ENCODE results near the gene TTC32.
"Not testable (repeated sequence)": the region's sequence is repeated elsewhere in the genome, so short reads cannot be mapped to it uniquely, and the experiment has no call there.

The TTC32 gene

DNA sequence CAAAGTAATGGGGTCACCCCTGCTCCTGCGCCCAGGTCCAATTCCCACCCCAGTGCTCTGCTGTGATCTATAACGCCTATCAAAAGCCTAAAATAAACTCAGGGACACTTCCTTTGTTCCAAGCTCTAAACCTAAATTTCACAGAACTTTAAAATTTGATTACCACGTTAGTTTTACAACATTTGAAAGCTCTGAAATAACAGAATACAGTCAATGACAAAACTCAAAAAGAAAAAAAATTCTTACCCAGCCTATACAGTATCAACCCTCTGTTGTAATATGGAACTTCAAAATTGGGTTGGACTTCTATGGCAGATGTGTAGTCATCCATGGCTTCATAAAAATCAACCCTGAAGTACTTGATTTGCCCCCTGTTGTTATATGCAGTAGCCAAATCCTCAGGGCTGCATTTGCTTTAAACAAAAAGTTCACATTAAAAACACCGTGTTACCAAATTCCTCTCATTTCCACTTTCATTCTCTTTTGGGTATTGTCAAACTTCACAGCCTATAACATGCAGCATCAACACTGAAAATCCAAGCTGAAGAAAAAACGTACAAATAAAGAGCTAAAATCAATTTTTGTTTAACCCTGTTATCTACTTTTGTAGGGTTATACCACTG, 4.0 kb downstream of the TTC32 start:
- Histone ChIP-seq H3K9me3 (ENCODE audit: control insufficient read depth, low read depth, low read length) (no peaks in the 10 kb centered on the region), H3K27me3 (ENCODE audit: control insufficient read depth, insufficient read depth, low read length) (no peaks in the 10 kb centered on the region), H3K9ac (ENCODE audit: low read length) (no peak overlapping the region), H3K4me1 (ENCODE audit: control insufficient read depth, low read depth, low read length) (peaks cover 8% of the 10 kb centered on the region), H3K4me3 (ENCODE audit: low read length) (no peak overlapping the region), H3K36me3 (ENCODE audit: control insufficient read depth, low read depth, low read length) (no peaks in the 10 kb centered on the region), H3K27ac (ENCODE audit: low read length) (no peak overlapping the region)

DNA sequence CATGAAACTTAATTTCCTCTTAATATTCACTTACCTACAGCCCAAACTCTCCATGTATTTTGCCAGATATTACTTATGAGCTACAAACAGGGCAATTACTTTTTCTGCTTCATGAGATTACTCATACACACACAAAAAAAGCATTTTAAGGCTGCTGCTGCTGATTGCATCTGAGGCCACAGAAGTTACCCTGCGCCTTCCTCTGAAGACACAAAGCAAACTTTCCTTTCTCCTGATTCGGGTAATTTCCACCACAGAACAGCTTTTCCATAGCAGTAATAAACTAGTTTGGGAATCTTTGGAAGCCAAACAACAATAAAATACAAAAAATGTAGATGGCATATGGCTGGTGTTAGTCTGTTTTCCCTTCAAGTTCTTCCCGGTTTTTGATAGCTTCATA, 6.2 kb downstream of the TTC32 start:
- H3K4me1 ChIP-seq (ENCODE audit: control insufficient read depth, low read depth, low read length), result peaks cover 2% of the 10 kb centered on the region
- no peaks in the 10 kb centered on the region for H3K27me3 ChIP-seq (ENCODE audit: control insufficient read depth, insufficient read depth, low read length)
- no peak overlapping the region for H3K27ac ChIP-seq (ENCODE audit: low read length)
- H3K9me3 ChIP-seq (ENCODE audit: control insufficient read depth, low read depth, low read length), result no peaks in the 10 kb centered on the region
- no peaks in the 10 kb centered on the region for H3K36me3 ChIP-seq (ENCODE audit: control insufficient read depth, low read depth, low read length)
- no peak overlapping the region for H3K9ac ChIP-seq (ENCODE audit: low read length)
- no peak overlapping the region for H3K4me3 ChIP-seq (ENCODE audit: low read length)

DNA sequence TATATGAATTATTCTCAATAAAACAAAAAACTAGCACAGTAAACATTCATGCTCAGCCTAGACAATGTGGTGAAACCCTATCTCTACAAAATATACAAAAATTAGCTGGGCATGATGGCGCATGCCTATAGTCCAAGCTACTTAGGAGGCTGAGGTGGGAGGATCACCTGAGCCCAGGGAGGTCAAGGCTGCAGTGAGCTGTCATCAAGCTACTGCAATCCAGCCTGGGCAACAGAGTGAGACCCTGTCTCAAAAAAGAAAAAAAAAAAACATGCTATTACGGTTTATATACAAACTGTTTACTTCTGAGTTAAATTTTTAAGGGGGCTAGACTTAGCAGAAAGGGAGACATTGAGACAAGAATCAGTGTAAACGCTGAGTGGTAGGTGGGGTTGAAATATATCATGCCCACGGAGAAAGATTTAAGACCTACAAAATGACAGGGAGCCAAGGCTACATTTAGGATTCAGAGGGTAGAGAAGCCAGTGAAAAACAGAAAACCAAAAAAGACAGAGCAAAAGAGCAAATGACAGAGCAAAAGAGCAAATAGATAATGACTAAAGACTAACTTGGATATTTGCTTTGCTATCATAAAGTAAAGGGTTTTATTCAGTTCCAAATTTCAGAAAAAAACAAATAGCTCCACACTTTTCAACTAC, 7.5 kb downstream of the TTC32 start:
- Histone ChIP-seq H3K36me3 (ENCODE audit: control insufficient read depth, low read depth, low read length) (no peaks in the 10 kb centered on the region), H3K4me1 (ENCODE audit: control insufficient read depth, low read depth, low read length) (no peaks in the 10 kb centered on the region), H3K9ac (ENCODE audit: low read length) (no peak overlapping the region), H3K9me3 (ENCODE audit: control insufficient read depth, low read depth, low read length) (no peaks in the 10 kb centered on the region), H3K27me3 (ENCODE audit: control insufficient read depth, insufficient read depth, low read length) (no peaks in the 10 kb centered on the region), H3K4me3 (ENCODE audit: low read length) (no peak overlapping the region), H3K27ac (ENCODE audit: low read length) (no peak overlapping the region)

DNA sequence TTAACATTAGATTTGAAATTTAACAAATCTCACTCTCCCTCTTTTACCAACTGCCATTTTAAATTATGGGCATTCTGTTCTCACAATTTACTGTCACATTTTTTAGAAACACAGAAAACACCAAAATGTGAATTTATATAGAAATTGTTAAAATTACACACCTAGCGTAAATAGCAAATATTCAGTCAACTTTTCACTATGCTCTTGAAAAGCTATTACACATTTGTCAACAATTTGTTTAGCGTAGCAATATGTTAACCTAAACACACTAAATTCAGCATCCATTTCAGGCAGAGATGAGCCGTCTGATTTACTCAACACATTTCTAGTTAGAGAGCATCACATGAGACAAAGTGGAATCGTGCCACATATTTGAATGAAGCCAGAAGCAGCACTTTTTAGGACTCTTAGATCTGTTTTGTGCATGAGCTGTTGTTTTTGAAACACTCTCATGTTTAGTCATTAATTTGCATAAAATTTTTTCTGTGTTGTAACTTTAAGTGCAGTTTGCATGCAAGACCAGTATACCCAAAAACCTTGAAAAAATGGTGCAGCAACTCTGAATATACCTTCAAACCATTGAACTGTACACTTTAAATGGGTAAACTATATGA, 8.2 kb downstream of the TTC32 start:
- Histone ChIP-seq H3K4me3 (ENCODE audit: low read length) (no peak overlapping the region), H3K9ac (ENCODE audit: low read length) (no peak overlapping the region), H3K27me3 (ENCODE audit: control insufficient read depth, insufficient read depth, low read length) (no peaks in the 10 kb centered on the region), H3K4me1 (ENCODE audit: control insufficient read depth, low read depth, low read length) (no peaks in the 10 kb centered on the region), H3K9me3 (ENCODE audit: control insufficient read depth, low read depth, low read length) (no peaks in the 10 kb centered on the region), H3K36me3 (ENCODE audit: control insufficient read depth, low read depth, low read length) (no peaks in the 10 kb centered on the region), H3K27ac (ENCODE audit: low read length) (no peak overlapping the region)

DNA sequence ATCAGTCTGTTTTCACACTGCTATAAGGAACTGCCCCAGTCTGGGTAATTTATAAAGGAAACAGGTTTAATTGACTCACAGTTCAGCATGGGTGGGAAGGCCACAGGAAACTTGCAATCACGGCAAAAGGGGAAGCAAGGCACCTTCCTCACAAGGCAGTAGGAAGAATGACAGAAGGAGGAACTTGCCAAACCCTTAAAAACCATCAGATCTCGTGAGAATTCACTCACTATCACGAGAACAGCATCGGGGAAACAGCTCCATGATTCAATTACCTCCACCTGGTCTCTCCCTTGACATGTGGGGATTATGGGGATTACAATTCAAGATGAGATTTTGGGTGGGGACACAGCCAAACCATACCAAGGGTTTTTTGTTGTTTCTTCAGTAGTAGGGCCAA, 9.8 kb downstream of the TTC32 start:
- H3K9me3 ChIP-seq (ENCODE audit: control insufficient read depth, low read depth, low read length); H3K4me3 ChIP-seq (ENCODE audit: low read length); H3K27ac ChIP-seq (ENCODE audit: low read length); H3K4me1 ChIP-seq (ENCODE audit: control insufficient read depth, low read depth, low read length); H3K27me3 ChIP-seq (ENCODE audit: control insufficient read depth, insufficient read depth, low read length); H3K9ac ChIP-seq (ENCODE audit: low read length); H3K36me3 ChIP-seq (ENCODE audit: control insufficient read depth, low read depth, low read length): not testable (repeated sequence)

DNA sequence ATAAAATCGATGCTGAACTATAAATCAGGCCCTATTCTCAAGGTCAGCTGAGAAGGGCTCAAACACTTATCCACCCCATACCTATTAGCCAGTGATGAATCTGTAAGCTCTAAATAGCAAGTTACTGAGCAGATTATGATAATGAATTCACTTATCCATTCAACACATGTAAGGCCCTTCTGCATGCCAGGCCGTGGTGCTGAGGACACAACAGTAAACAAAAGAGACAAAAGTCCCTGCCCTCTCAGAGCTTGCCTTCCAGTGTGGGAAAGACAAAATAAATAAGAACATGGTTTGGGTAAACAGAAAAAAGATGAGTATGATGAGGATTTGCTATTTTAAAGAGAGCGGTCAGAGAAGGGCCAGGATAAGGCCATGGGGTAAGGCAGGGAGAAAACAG, 11.7 kb downstream of the TTC32 start:
- Histone ChIP-seq H3K36me3 (ENCODE audit: control insufficient read depth, low read depth, low read length) (no peaks in the 10 kb centered on the region), H3K27me3 (ENCODE audit: control insufficient read depth, insufficient read depth, low read length) (no peaks in the 10 kb centered on the region), H3K9ac (ENCODE audit: low read length) (no peak overlapping the region), H3K4me3 (ENCODE audit: low read length) (no peak overlapping the region), H3K4me1 (ENCODE audit: control insufficient read depth, low read depth, low read length) (no peaks in the 10 kb centered on the region), H3K9me3 (ENCODE audit: control insufficient read depth, low read depth, low read length) (no peaks in the 10 kb centered on the region), H3K27ac (ENCODE audit: low read length) (no peak overlapping the region)

DNA sequence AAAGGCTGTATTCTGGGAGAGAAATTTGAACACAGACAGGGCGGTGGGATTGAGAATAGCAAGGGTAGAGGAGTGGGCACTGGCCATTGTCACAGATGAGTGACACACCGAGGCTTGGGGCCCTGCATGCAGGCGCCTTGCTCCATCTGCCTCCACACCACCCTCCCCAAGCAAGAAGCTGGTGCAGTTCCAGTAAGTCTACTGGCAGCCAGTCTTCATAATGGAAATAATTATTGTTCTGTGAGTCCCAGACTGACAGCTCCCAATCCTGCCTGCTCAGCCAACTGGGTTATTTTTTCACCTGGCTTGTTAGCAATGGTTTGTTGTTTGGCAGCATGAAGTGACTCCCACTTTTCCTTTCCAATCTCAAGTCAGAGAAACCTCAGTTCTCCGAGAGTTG, 13.0 kb downstream of the TTC32 start:
- H3K9me3 ChIP-seq (ENCODE audit: control insufficient read depth, low read depth, low read length), result no peaks in the 10 kb centered on the region
- H3K4me3 ChIP-seq (ENCODE audit: low read length), result no peak overlapping the region
- H3K9ac ChIP-seq (ENCODE audit: low read length), result no peak overlapping the region
- H3K27me3 ChIP-seq (ENCODE audit: control insufficient read depth, insufficient read depth, low read length), result no peaks in the 10 kb centered on the region
- no peaks in the 10 kb centered on the region for H3K36me3 ChIP-seq (ENCODE audit: control insufficient read depth, low read depth, low read length)
- no peaks in the 10 kb centered on the region for H3K4me1 ChIP-seq (ENCODE audit: control insufficient read depth, low read depth, low read length)
- no peak overlapping the region for H3K27ac ChIP-seq (ENCODE audit: low read length)

DNA sequence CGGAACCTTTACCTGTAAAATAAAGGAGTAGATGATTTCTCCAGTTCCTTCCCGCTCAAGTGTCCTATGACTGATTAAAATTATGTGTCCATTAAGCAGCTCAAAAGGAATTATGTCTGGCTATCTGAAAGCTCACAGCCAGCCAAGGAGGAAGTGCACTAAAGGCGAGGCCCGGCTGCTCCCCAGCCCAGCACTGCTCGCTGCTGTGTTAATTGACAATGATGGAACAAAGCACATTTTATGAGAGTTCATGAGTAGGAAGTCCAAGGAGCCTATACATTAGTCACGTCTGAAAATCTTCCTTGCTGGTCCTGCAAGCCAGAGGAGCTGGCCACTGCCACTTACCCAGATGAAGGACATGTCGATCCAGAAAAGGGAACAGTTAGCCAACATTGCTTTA, 14.3 kb downstream of the TTC32 start:
- H3K9ac ChIP-seq (ENCODE audit: low read length), result no peak overlapping the region
- no peak overlapping the region for H3K27ac ChIP-seq (ENCODE audit: low read length)
- no peak overlapping the region for H3K4me3 ChIP-seq (ENCODE audit: low read length)
- H3K9me3 ChIP-seq (ENCODE audit: control insufficient read depth, low read depth, low read length), result no peaks in the 10 kb centered on the region
- H3K36me3 ChIP-seq (ENCODE audit: control insufficient read depth, low read depth, low read length), result no peaks in the 10 kb centered on the region
- H3K27me3 ChIP-seq (ENCODE audit: control insufficient read depth, insufficient read depth, low read length), result no peaks in the 10 kb centered on the region
- no peaks in the 10 kb centered on the region for H3K4me1 ChIP-seq (ENCODE audit: control insufficient read depth, low read depth, low read length)

DNA sequence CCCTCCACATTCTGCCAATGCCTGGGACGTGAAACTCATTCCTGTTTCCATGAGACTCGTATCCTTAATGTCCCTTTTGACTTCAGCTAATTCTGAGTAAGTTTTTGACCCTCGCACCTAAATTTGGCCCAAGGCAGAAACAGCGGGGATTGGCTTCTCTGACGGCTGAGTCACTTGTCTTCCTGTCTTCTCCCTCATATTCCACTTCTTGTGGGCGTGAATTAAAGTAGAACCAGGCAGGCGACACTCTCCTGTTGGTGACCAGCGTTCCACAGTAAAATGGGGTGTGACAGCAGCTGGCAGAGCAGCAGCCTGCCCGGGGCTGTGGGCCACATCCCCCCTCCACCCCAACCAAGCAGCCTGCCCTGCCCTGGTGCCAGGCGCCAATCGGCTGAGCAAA, 15.5 kb downstream of the TTC32 start:
- Histone ChIP-seq H3K27me3 (ENCODE audit: control insufficient read depth, insufficient read depth, low read length) (no peaks in the 10 kb centered on the region), H3K36me3 (ENCODE audit: control insufficient read depth, low read depth, low read length) (no peaks in the 10 kb centered on the region), H3K4me3 (ENCODE audit: low read length) (no peak overlapping the region), H3K4me1 (ENCODE audit: control insufficient read depth, low read depth, low read length) (no peaks in the 10 kb centered on the region), H3K27ac (ENCODE audit: low read length) (no peak overlapping the region), H3K9me3 (ENCODE audit: control insufficient read depth, low read depth, low read length) (no peaks in the 10 kb centered on the region), H3K9ac (ENCODE audit: low read length) (no peak overlapping the region)

DNA sequence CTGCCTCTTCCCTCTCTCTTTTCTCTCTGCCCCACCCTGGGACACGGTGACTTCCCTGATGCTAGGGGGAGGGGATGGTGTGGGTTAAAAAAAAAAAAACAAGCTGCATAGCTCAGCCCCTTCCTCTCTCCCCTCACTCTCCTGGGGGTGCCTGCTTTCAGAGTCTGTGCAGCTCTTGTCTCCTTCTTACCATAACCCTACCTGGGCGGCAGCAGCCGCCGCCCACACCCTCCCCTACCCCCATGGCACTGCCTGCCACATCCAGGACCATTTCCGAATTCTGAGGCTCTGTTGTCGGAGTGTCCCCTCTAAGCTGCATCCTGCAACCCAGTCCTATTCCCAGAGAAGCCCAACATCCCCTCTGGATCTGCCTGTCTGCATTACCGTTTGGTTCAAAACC, 16.0 kb downstream of the TTC32 start:
- Histone ChIP-seq H3K27me3 (ENCODE audit: control insufficient read depth, insufficient read depth, low read length) (no peaks in the 10 kb centered on the region), H3K4me3 (ENCODE audit: low read length) (no peak overlapping the region), H3K27ac (ENCODE audit: low read length) (no peak overlapping the region), H3K4me1 (ENCODE audit: control insufficient read depth, low read depth, low read length) (no peaks in the 10 kb centered on the region), H3K36me3 (ENCODE audit: control insufficient read depth, low read depth, low read length) (no peaks in the 10 kb centered on the region), H3K9ac (ENCODE audit: low read length) (no peak overlapping the region), H3K9me3 (ENCODE audit: control insufficient read depth, low read depth, low read length) (no peaks in the 10 kb centered on the region)

DNA sequence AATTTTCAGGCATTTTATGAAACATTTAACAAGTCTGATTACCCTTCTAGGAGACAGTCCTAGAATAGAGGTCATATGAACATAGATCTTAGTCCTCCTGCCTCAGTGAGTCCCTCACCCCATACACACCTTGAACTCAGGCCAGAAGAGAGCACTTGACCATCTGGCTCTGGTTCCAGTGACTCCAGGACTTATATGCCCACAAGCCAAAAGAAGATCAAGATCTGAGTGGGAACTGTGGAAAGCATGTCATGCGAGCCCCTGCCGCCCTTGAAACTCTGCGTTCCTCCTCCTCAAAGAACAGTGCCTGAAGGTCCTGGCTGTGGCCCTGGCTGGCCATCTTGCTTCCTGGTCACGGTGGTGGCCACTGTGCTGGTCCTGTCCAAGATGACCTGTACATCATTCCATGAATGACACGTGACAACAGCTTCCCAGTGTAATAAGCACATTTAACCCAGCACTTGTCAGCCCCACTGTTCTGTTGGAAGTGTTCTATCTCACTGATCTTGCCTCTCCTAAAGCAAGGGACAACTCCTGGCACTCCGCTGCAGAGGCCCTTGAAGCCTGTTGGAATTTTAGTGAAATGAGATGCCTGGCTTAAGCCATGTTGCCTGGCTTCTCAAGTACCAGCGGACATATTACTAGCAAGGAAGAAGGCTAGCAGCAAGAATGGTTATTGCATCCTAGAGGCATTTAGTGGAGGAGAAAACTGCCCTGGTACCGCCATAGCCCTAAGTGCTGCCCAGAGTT, 17.6 kb downstream of the TTC32 start:
- H3K4me1 ChIP-seq (ENCODE audit: control insufficient read depth, low read depth, low read length), result no peaks in the 10 kb centered on the region
- H3K9me3 ChIP-seq (ENCODE audit: control insufficient read depth, low read depth, low read length), result no peaks in the 10 kb centered on the region
- no peak overlapping the region for H3K27ac ChIP-seq (ENCODE audit: low read length)
- H3K27me3 ChIP-seq (ENCODE audit: control insufficient read depth, insufficient read depth, low read length), result no peaks in the 10 kb centered on the region
- H3K9ac ChIP-seq (ENCODE audit: low read length), result no peak overlapping the region
- no peaks in the 10 kb centered on the region for H3K36me3 ChIP-seq (ENCODE audit: control insufficient read depth, low read depth, low read length)
- H3K4me3 ChIP-seq (ENCODE audit: low read length), result no peak overlapping the region
